HG02938 (cell line): ENCODE data around the gene FZD4.
A peak's percentile ranks its signal among the peaks of the same experiment; 100 is the strongest.
"Not testable (repeated sequence)": the region's sequence is repeated elsewhere in the genome, so short reads cannot be mapped to it uniquely, and the experiment has no call there.

ENCODE experiments used
- ATAC-seq: cut with Tn5 transposase; IDR thresholded peaks from one replicate; pipeline ENCODE4 v1.9.1; 2021; ENCODE audit warnings: mild to moderate bottlenecking, moderate library complexity; ENCODE audit not compliant: unreplicated experiment

Gene FZD4

GRCh38 chr11:86955361-86956120 is at the start of gene FZD4:
TSS of gene FZD4 (minus strand) at chr11:86955395. CDS start at chr11:86955085, 310 bp downstream.
- peak; percentile 85 for ATAC-seq

- not testable (repeated sequence) for ATAC-seq
Observed at GRCh38 chr11:87004281-87004680, 49.1 kb upstream of the FZD4 start.

- no peak for ATAC-seq
Observed at GRCh38 chr11:87002918-87003317, 47.7 kb upstream of the FZD4 start.

GRCh38 chr11:86999859-87000753 is 44.9 kb upstream of the FZD4 start:
- ATAC-seq: no peak

GRCh38 chr11:86999388-86999787 is 44.2 kb upstream of the FZD4 start:
- ATAC-seq: no peak

GRCh38 chr11:86996953-86997570 is 41.9 kb upstream of the FZD4 start:
- ATAC-seq: no peak

- no peak for ATAC-seq
Observed at GRCh38 chr11:86993031-86993430, 37.8 kb upstream of the FZD4 start.

GRCh38 chr11:86992340-86992739 is 37.1 kb upstream of the FZD4 start:
- not testable (repeated sequence) for ATAC-seq

- no peak for ATAC-seq
Observed at GRCh38 chr11:86991341-86991740, 36.1 kb upstream of the FZD4 start.

- no peak for ATAC-seq
Observed at GRCh38 chr11:86990515-86990914, 35.3 kb upstream of the FZD4 start.

GRCh38 chr11:86990031-86990430 is 34.8 kb upstream of the FZD4 start:
- no peak for ATAC-seq

GRCh38 chr11:86988351-86988881 is 33.2 kb upstream of the FZD4 start:
- no peak for ATAC-seq

- ATAC-seq: no peak
Observed at GRCh38 chr11:86987679-86988078, 32.5 kb upstream of the FZD4 start.

GRCh38 chr11:86984701-86985100 is 29.5 kb upstream of the FZD4 start:
- ATAC-seq: no peak

- no peak for ATAC-seq
Observed at GRCh38 chr11:86983021-86983488, 27.9 kb upstream of the FZD4 start.

- no peak for ATAC-seq
Observed at GRCh38 chr11:86981777-86982540, 26.8 kb upstream of the FZD4 start.

- no peak for ATAC-seq
Observed at GRCh38 chr11:86980086-86980796, 25.0 kb upstream of the FZD4 start.

- peak; percentile 82 for ATAC-seq
Observed at GRCh38 chr11:86978756-86979608, 23.8 kb upstream of the FZD4 start.

GRCh38 chr11:86978247-86978646 is 23.1 kb upstream of the FZD4 start:
- ATAC-seq: no peak
